Calu3 (cell line): ENCODE results near the gene SPHK1. TPM values are rescaled to one million over a fixed set of nuclear protein-coding genes. Genes with fewer than 3 reads are reported as not detected.

Experiments used
- BruUV-seq: library from RNA; stranded (reverse); fragments of 400-500 nt; replicated peaks from 2 replicates; lab custom pipeline; 2021; lab: Mats Ljungman, UMichigan
- CTCF ChIA-PET: fragments of 300-600 bp; sonication (Branson Sonifier 250); formaldehyde crosslinking; loops from one replicate; lab custom pipeline; 2022; ENCODE audit warnings: antibody characterized with exemption; lab: Charles Lee
- DNase-seq: peaks from one replicate; pipeline ENCODE4 v3.0.0; 2022
- H3K27ac Mint-ChIP-seq: one replicate; pipeline ENCODE4 v1.8.0; 2022; ENCODE audit warnings: mixed read lengths; ENCODE audit not compliant: unreplicated experiment
- H3K27me3 Mint-ChIP-seq: one replicate; pipeline ENCODE4 v1.8.0; 2022; ENCODE audit warnings: mixed read lengths; ENCODE audit not compliant: unreplicated experiment
- H3K36me3 Mint-ChIP-seq: one replicate; pipeline ENCODE4 v1.8.0; 2022; ENCODE audit warnings: mild to moderate bottlenecking, moderate library complexity, mixed read lengths; ENCODE audit not compliant: insufficient read depth, unreplicated experiment
- H3K4me1 Mint-ChIP-seq: one replicate; pipeline ENCODE4 v1.8.0; 2022; ENCODE audit warnings: mild to moderate bottlenecking, low read depth, mixed read lengths; ENCODE audit not compliant: unreplicated experiment
- H3K4me3 Mint-ChIP-seq: one replicate; pipeline ENCODE4 v1.8.0; 2022; ENCODE audit warnings: mild to moderate bottlenecking, low read depth, moderate library complexity, mixed read lengths; ENCODE audit not compliant: unreplicated experiment
- H3K9me3 Mint-ChIP-seq: one replicate; pipeline ENCODE4 v1.8.0; 2022; ENCODE audit warnings: low read depth, mixed read lengths; ENCODE audit not compliant: unreplicated experiment
- intact Hi-C: fragments of 100-400 bp; cut with micrococcal nuclease; formaldehyde crosslinking; loops from one replicate; pipeline ENCODE4 v1.10.0; 2022; ENCODE audit not compliant: unreplicated experiment
- total RNA-seq: library from RNA; stranded (reverse); gene quantifications from 2 replicates; pipeline ENCODE4 v1.2.3, GENCODE V29; 2022
- TF ChIP-seq, protein P1 (sequence below): fragments of 200-600 bp; IDR thresholded peaks from one replicate; pipeline ENCODE4 v1.8.0; 2022; ENCODE audit warnings: antibody characterized with exemption; ENCODE audit not compliant: unreplicated experiment

SPHK1 gene
- total RNA-seq, 1 experiment from 2014 or later, result 1.5 TPM

- Mint-ChIP-seq H3K9me3 (no peaks in the 10 kb centered on the region), H3K4me1 (no peaks in the 10 kb centered on the region), H3K4me3 (no peak overlapping the region), H3K36me3 (no peaks in the 10 kb centered on the region), H3K27ac (no peak overlapping the region), H3K27me3 (no peaks in the 10 kb centered on the region)
- intact Hi-C loops, result no loop called here
- no TSS peak for BruUV-seq
- DNase-seq, result no peak
- CTCF ChIA-PET, result no interaction called here
- TF ChIP-seq, protein P1, sequence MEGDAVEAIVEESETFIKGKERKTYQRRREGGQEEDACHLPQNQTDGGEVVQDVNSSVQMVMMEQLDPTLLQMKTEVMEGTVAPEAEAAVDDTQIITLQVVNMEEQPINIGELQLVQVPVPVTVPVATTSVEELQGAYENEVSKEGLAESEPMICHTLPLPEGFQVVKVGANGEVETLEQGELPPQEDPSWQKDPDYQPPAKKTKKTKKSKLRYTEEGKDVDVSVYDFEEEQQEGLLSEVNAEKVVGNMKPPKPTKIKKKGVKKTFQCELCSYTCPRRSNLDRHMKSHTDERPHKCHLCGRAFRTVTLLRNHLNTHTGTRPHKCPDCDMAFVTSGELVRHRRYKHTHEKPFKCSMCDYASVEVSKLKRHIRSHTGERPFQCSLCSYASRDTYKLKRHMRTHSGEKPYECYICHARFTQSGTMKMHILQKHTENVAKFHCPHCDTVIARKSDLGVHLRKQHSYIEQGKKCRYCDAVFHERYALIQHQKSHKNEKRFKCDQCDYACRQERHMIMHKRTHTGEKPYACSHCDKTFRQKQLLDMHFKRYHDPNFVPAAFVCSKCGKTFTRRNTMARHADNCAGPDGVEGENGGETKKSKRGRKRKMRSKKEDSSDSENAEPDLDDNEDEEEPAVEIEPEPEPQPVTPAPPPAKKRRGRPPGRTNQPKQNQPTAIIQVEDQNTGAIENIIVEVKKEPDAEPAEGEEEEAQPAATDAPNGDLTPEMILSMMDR, result peak; percentile 68
Measured at GRCh38 chr17:76432712-76433336, 48.4 kb downstream of the SPHK1 start.

- Mint-ChIP-seq H3K27ac (no peak overlapping the region), H3K36me3 (no peaks in the 10 kb centered on the region), H3K9me3 (no peaks in the 10 kb centered on the region), H3K4me1 (peaks cover 5% of the 10 kb centered on the region), H3K4me3 (no peak overlapping the region), H3K27me3 (no peaks in the 10 kb centered on the region)
- DNase-seq, result no peak
- CTCF ChIA-PET, result no interaction called here
- TF ChIP-seq, protein P1, result no peak
- intact Hi-C loops, result no loop called here
- BruUV-seq, result no TSS peak
Measured at GRCh38 chr17:76433693-76434092, 49.3 kb downstream of the SPHK1 start.

GRCh38 chr17:76434870-76435269, 50.5 kb downstream of the SPHK1 start:
- CTCF ChIA-PET, result interaction anchor here (0.7 to 1.5 kb wide), 3 partner anchors 14 to 65 kb away, joined by 3 to 6 read pairs (median 4); no protein-coding TSS in a partner anchor
- Mint-ChIP-seq H3K36me3 (no peaks in the 10 kb centered on the region), H3K4me1 (peaks cover 17% of the 10 kb centered on the region), H3K27ac (no peak overlapping the region), H3K9me3 (no peaks in the 10 kb centered on the region), H3K4me3 (no peak overlapping the region), H3K27me3 (no peaks in the 10 kb centered on the region)
- no peak for DNase-seq
- TF ChIP-seq, protein P1, result no peak
- intact Hi-C loops, result no loop called here
- BruUV-seq, result no TSS peak

DNA sequence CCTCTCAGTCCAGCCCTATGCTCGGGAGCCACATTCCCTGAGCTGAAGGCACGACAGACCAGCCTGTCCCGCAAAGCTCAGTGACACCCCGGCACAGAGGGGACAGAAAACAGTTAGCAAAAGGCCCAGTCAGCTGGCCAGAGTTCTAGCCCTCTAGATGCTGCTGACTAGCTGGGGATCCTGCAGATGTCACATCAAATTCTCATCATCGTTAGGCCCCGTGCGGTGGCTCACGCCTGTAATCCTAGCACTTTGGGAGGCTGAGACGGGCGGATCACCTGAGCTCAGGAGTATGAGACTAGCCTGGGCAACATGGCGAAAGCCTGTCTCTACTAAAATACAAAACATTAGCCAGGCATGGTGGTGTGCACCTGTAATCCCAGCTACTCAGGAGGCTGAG, 51.3 kb downstream of the SPHK1 start:
- BruUV-seq, result no TSS peak
- TF ChIP-seq, protein P1, result no peak
- intact Hi-C loops, result no loop called here
- CTCF ChIA-PET, result interaction anchor here (1.5 kb wide), 1 partner anchor 18 kb away, joined by 3 read pairs; no protein-coding TSS in a partner anchor
- no peak overlapping the region for H3K27ac Mint-ChIP-seq
- no peak overlapping the region for H3K4me3 Mint-ChIP-seq
- no peak for DNase-seq
- H3K4me1 Mint-ChIP-seq, result peaks cover 18% of the 10 kb centered on the region
- no peaks in the 10 kb centered on the region for H3K27me3 Mint-ChIP-seq
- no peaks in the 10 kb centered on the region for H3K36me3 Mint-ChIP-seq
- H3K9me3 Mint-ChIP-seq, result no peaks in the 10 kb centered on the region

Other genes starting within 250 kb of the SPHK1 start
- gene FOXJ1, start 243.4 kb upstream of the SPHK1 start, total RNA-seq, result 0.15 TPM in 1 of 2 replicates, not detected in the other
- 15.3 and 17.6 TPM in 2 replicates for gene RNF157, start 144.1 kb upstream of the SPHK1 start, total RNA-seq
- gene UBALD2, start 119.3 kb upstream of the SPHK1 start, total RNA-seq, result 74.3 and 87.9 TPM in 2 replicates
- 3.0 and 3.9 TPM in 2 replicates for gene QRICH2, start 76.3 kb upstream of the SPHK1 start, total RNA-seq
- gene PRPSAP1, start 30.7 kb upstream of the SPHK1 start, total RNA-seq, result 41.2 and 42.6 TPM in 2 replicates
- gene UBE2O, start 68.5 kb downstream of the SPHK1 start, total RNA-seq, result 29.0 and 34.4 TPM in 2 replicates
- gene AANAT, start 83.0 kb downstream of the SPHK1 start, total RNA-seq, result not detected in 2 replicates
- 47.7 and 47.9 TPM in 2 replicates for gene RHBDF2, start 116.8 kb downstream of the SPHK1 start, total RNA-seq
- gene CYGB, start 153.1 kb downstream of the SPHK1 start, total RNA-seq, result not detected in 2 replicates
- gene PRCD, start 155.4 kb downstream of the SPHK1 start, total RNA-seq, result not detected in 2 replicates
- gene ST6GALNAC2, start 201.3 kb downstream of the SPHK1 start, total RNA-seq, result 10.5 and 11.6 TPM in 2 replicates